Epithelial cell of proximal tubule (primary cell): ENCODE results near the gene CYP2J2. TPM values are rescaled to one million over a fixed set of nuclear protein-coding genes. Genes with fewer than 3 reads are reported as not detected.
A peak's percentile ranks its signal among the peaks of the same experiment; 100 is the strongest.

Source experiments
- DNase-seq: peaks from one replicate; pipeline ENCODE4 v3.0.0-alpha.2; 2011; ENCODE audit warnings: low read depth
- H3K4me3 ChIP-seq: 2 replicates; pipeline ENCODE4 v1.5.1; 2011; ENCODE audit warnings: low read depth, mild to moderate bottlenecking, low read length
- CTCF ChIP-seq: conservative IDR thresholded peaks from 2 replicates; pipeline ENCODE4 v1.5.1; 2012; ENCODE audit warnings: low read depth, mild to moderate bottlenecking, low read length
- total RNA-seq: library from RNA; depleted of rRNA; stranded (reverse); fragments of >200 nt; gene quantifications from 2 replicates; pipeline ENCODE4 v1.2.3, GENCODE V29; 2015

Gene CYP2J2
- total RNA-seq, 1 donor from 2014 or later: 4.3 TPM

GRCh38 chr1:59906931-59907330 is 19.6 kb downstream of the CYP2J2 start:
- TF ChIP-seq CTCF: no peak
- no peak overlapping the region for H3K4me3 ChIP-seq
- no peak for DNase-seq

- DNase-seq: no peak
- peak; percentile 84 for TF ChIP-seq CTCF
- no peak overlapping the region for H3K4me3 ChIP-seq
Observed at GRCh38 chr1:59903141-59903754, 23.3 kb downstream of the CYP2J2 start.

GRCh38 chr1:59901770-59902388 is 24.7 kb downstream of the CYP2J2 start:
- DNase-seq: no peak
- TF ChIP-seq CTCF: no peak
- no peak overlapping the region for H3K4me3 ChIP-seq

- H3K4me3 ChIP-seq: no peak overlapping the region
- TF ChIP-seq CTCF: peak; percentile 33
- no peak for DNase-seq
Observed at GRCh38 chr1:59900640-59901039, 25.9 kb downstream of the CYP2J2 start.

- no peak for TF ChIP-seq CTCF
- DNase-seq: no peak
Observed at GRCh38 chr1:59898927-59899326, 27.6 kb downstream of the CYP2J2 start.

GRCh38 chr1:59897165-59897564 is 29.4 kb downstream of the CYP2J2 start:
- no peak for DNase-seq
- H3K4me3 ChIP-seq: no peak overlapping the region
- no peak for TF ChIP-seq CTCF

More at GRCh38 chr1:59898927-59899326, 27.6 kb downstream of the CYP2J2 start:
- no peak overlapping the region for H3K4me3 ChIP-seq
